NCI-H2227 treated with DMSO at 0.1 percent for 48 hours (cell line): ENCODE data around the gene CYP4F3.
"Not testable (repeated sequence)": the region's sequence is repeated elsewhere in the genome, so short reads cannot be mapped to it uniquely, and the experiment has no call there.

ENCODE experiments used
- DNase-seq: peaks from one replicate; lab custom pipeline; 2025; lab: John Stamatoyannopoulos, UW

Gene CYP4F3

DNA sequence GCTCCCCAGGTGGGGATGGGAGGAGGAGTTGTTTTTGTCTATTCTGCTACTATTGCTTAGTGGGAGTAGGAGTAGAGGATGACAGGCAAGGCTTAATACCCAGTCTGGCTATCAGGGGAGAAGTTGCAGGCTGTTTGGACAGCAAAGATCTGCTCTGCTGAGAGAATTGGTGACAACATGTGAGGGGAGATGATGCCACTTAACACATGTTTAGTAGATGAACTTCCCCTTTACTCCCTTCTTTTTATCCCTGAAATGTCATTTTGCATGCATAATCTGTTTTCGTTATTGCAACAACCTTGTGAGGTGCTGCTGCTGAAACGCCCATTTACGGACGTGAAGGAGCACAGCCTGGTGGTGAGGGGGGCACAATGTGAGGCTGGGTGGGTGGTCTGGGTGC lies 29.2 kb downstream of the CYP4F3 start:
- no peak for DNase-seq

DNA sequence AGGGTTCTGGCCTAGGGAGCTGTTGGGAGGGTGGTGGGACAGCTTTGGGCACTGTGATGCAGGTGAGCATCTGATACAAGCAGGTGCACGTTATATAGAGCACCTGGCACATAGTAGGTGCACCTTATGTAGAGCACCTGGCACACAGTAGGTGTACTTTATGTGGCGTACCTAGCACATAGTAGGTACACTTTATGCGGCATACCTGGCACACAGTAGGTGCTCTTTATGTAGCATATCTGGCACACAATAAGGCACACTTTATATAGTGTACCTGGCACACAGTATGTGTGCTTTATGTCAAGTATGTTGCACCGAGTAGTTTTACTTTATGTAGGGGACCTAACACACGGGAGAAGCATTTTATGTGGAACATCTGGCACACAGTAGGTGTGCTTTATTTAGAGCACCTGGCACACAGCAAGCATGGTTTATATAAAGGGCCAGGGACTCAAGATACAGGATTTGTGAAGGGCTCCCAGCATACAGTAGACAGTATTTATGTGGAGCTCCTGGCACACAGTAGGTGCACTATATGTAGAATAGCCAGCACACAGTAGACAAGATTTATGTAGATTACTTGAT lies 30.6 kb downstream of the CYP4F3 start:
- DNase-seq: no peak

DNA sequence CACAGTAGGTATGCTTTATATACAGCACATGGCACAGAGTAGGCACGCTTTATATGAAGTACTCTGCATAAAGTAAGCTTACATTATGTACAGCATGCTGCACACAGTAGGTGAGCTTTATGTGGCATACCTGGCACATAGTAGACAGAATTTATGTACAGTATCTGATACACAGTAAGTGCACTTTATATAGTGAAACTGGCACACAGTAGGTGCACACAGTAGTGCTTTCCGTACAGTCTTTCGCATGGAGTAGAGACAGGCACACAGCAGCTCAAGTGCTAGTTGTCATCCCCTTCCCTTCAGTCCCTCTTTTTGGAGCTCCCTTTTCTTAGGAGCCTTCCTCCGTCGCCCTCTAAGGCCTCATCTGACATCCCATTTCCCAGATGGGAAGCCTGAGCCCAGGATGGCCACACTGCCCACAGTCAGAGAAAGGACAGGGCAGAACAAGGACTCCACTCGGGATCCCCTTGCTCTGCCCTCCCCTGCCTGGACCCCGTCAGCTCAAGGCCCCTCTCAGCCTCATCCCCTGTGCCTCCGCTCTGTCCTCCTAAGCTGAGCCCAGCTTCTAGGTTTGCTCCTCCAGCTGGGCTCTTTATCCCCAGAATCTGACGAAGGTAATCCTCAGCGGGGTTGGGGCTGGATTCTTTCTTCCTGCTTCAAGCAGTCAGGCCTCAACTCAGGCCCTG lies 31.3 kb downstream of the CYP4F3 start:
- no peak for DNase-seq

DNA sequence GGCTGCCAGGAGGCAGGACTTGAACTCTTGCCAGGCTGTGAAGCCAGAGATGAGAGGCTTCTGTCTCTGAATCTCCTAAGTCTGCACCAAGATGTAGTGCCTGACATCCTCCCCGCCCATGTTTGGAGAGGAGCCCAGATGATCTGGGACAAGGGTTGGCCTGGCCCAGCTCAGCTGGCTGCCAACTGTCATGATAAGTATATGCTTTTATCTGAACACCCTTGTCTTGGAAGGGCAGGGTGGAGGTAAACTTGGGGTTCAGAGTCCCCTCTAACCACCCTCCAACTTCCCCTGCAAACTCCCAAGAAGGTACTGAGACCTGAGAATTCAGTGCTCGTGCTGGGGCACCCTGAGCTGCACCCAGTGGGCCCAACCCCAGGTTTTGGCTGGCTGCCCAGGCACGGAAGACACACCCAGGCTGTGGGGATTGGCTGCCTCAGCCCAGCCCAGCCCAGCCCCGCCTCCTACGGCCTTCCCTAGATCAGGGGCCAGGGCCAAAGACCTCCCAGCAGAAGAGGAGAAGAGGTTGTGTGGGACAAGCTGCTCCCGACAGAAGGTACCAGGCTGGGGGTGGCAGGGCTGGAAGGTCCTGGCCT lies 32.0 kb downstream of the CYP4F3 start, which contains the start of gene CYP4F12:
CYP4F12 (plus strand) TSS at position 508 of the 596 bp plus-strand sequence. CDS start 443 bp downstream, outside the sequence.
- DNase-seq: no peak

DNA sequence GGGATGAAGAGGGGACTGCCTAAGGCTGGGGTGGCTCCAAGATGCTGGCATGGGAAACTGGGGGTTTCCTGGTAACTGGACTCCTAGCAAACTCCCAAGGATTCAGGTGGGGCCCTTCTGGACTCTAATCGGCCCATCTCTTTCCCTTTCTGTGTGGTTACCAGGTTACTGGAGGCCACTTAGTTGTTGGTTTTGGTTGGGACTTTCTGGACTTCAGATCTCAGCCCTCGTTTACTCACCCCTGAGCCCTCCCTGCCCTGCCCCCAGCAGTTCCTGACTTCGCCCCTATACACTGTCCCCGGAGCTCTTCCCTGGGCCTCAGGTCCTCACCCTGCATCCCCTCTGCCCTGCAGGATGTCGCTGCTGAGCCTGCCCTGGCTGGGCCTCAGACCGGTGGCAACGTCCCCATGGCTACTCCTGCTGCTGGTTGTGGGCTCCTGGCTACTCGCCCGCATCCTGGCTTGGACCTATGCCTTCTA lies 32.5 kb downstream of the CYP4F3 start:
- no peak for DNase-seq

DNA sequence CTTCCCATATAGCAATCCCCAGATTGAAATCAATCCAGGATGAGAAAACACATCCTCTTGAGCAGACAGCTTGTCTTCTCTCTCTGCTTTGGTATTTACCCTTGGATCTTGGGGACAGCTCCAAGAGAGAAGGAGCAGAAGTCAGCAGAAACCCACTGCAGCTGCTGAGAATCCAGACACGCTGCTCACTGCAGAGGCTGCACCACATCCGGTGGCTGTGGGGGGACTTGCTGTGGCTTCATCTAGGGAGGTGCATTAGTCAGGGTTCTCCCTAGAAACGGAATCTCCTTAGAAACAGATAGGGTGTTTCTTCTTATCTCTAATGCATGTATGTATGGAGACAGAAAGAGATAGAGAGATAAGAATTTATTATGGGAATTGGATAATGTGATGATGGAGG lies 34.9 kb downstream of the CYP4F3 start:
- no peak for DNase-seq

DNA sequence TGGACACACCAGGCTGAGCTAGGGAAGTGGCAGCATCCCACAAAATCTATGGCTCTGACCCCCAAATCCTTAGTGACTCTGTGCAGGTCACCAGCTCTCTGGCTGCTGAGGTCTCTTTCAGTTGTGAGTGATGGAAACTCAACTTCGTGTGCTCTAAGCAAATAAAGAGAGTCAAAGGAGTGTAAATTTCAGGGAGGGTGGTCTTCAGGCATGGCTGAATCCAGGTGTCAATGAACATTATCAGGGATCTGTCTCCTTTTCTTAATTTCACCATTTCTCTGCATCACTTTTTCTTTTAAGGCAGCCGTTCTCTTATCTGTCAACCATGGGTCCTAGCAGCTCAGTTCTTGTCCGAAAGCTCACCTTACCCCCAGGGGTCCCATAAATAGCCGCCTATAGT lies 38.4 kb downstream of the CYP4F3 start:
- DNase-seq: no peak

DNA sequence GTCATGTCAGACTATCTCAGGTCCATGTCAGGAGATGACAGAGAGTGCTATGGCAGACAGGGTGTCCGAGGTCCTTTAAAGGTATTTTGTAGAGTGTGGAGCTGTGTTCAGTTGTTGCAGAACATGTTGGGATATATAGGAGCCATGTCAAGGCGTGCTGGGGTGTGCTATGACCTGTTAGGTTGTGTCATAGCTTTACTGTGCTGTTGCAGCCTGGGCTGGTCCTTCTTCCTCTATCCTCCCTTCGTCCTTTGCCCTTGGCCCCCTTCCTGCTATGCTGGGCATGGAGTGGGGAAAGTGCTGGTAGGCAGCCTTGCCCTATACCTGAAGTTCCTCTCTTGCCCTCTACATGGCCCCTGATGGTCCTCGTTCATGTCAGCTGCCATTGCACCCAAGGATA lies 39.2 kb downstream of the CYP4F3 start:
- DNase-seq: not testable (repeated sequence)

DNA sequence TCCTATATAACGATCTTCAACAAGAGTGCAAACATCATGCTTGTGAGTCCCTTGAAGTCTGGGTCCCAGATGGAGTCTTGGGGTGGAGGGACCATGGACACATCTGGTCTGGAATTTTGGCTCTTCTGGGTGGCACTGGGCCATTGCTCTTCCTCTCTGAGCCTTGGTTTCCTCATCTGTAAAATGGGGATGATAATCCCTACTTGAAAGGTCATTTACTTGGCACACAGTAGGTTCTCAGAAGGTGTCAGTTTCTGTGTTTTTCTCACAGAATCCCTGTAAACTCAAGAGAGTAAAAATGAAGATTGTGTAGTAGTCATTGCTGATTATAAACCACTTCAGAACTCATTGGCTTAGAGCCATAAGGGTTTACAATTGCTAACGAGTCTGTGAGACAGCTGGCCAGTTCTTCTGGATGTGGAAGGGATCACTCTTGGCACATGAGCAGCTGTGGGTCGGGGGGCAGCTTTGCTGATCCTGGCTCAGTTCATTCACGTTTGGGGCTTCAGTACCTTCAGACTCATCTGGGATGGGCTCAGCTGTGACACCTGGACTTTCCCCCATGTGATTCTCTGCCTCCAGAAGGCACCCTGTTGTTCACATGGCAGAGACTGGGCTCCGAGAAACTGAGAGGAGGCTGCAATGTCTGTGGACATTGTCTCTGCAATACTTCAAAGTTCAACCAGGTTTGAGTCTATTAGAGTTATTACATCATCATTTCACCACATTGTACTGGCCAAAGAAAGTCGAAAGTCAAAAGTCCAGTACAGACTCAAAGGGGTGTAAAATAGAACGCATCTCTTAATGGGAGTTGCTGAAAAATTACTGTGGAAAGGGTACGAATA lies 40.0 kb downstream of the CYP4F3 start:
- DNase-seq: no peak

DNA sequence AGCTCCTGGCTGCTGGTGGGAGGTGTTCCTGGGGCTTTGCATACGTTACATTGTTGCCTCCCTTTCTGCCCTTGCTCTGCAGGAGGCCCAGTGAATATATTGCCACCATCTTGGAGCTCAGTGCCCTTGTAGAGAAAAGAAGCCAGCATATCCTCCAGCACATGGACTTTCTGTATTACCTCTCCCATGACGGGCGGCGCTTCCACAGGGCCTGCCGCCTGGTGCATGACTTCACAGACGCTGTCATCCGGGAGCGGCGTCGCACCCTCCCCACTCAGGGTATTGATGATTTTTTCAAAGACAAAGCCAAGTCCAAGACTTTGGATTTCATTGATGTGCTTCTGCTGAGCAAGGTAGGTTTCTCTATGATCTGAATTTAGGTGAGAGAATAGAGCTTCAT lies 42.7 kb downstream of the CYP4F3 start:
- no peak for DNase-seq

DNA sequence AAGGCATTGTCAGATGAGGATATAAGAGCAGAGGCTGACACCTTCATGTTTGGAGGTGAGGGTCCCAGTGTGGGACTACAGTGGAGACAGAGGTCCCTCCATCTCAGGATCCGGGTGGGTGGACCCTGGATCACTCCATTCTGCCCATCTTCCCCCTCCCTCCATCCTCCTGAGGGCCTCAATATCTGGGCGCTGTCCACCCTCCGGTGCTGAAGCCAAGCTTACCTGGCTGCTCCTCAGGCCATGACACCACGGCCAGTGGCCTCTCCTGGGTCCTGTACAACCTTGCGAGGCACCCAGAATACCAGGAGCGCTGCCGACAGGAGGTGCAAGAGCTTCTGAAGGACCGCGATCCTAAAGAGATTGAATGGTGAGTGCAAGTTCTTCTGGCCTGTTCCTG lies 44.1 kb downstream of the CYP4F3 start:
- DNase-seq: no peak

DNA sequence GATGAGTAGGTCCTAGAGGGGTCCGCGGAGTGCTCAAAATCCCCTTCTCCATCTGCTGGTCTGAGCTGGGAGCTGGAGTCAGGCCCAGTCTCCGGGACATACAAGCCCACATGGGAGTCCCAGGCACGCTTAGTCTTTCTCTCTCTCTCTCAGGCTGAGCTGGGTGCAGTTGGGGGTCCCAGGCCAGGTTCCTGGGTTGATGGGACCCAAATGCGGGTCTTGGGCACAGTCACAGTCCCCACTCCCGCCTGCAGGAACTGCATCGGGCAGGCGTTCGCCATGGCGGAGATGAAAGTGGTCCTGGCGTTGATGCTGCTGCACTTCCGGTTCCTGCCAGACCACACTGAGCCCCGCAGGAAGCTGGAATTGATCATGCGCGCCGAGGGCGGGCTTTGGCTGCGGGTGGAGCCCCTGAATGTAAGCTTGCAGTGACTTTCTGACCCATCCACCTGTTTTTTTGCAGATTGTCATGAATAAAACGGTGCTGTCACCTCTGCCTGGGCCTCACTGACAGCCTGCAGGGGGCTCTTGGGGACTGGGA lies 56.0 kb downstream of the CYP4F3 start:
- DNase-seq: no peak

DNA sequence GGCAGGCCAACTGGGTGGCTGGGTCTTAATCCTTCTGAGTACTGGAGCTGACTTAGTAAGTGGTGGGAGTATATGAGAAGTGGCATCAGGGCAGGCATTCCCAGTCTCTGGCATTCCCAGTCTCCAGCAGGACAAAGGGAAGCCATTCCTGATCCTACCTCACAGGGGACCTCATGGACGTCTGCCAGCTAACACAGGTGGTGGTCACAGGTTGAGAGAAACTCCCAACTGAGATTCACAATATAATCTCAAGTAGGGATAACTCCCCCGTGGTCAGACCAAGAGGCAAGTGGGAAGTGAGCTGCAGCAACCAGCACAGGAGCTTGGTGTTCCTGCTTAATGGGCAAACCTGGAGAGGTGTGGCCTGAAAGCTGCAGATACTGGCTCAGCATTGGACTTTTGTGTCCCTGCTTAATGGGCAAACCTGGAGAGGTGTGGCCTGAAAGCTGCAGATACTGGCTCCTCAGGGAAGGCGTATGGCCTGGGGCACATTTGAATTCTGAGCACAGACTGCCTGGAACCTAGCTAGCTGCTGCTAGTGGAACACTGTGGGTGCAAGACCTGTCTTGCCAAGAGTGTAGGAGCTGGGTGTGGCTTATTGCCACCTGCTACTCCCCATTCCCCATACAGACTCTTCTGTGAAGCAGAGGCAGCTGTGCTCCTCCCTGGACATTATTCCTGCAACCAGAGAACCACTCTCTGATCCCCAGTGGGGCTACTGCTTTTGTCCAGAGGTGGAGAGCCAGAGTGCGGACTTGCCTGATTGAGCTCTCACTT lies 61.2 kb downstream of the CYP4F3 start:
- no peak for DNase-seq

DNA sequence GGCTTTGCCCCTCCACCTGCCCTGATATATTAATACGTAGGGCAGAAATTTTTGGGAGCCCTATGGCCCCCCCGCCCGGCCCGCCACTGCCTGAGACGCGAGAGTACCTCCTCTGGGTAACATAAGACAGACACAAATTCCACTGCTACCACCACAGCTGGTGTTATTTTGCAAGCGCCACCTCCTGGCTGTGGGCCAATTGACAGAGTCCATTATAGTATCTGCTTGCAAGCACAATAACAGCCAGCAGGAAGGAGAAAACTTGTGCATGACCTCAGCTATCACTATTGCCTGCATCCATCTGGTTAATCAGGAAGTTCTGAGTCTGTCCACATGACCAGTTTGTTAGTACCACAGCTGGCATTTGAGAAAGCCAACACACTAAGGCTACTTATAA lies 61.8 kb downstream of the CYP4F3 start:
- peak; percentile 0 for DNase-seq
